ENCODE data around the gene AGFG2.
"Not testable (repeated sequence)": the region's sequence is repeated elsewhere in the genome, so short reads cannot be mapped to it uniquely, and the experiment has no call there.

The AGFG2 gene, protein sequence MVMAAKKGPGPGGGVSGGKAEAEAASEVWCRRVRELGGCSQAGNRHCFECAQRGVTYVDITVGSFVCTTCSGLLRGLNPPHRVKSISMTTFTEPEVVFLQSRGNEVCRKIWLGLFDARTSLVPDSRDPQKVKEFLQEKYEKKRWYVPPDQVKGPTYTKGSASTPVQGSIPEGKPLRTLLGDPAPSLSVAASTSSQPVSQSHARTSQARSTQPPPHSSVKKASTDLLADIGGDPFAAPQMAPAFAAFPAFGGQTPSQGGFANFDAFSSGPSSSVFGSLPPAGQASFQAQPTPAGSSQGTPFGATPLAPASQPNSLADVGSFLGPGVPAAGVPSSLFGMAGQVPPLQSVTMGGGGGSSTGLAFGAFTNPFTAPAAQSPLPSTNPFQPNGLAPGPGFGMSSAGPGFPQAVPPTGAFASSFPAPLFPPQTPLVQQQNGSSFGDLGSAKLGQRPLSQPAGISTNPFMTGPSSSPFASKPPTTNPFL

DNA sequence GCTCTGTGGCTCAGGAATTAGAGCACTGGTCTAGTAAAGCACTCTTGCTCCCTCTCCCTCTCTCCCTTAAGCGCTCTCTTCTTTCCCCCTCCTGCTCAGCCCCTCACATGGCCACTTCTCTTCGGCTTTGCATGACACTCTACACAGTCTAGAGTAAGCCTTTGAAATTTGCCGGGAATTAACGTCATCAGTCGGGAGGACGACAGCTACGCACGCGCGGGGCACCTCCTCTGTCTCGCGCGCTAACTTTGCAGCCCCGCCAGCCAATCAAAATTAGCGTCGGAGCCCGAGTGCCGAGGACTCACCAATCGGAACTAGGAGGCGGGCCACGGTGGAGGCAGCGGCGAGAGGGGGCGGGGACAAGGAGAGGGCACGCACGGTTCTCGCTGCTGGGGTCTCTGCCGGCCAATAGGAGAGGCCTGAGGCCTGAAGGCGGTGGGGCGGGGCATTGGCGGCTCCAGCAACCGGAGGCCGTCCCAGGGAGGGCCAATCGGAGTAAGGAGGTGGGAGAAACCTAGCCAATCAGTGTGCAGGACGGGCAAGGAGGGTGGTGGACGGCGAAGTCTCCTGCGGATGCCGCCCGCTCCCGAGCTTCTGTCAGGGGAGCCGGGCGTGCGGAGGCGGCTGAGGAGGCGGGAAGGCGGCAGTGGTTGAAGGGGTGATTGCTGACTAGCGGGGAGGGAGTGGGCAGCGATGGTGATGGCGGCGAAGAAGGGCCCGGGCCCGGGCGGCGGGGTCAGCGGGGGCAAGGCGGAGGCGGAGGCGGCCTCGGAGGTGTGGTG lies at the start of gene AGFG2:
Gene AGFG2, plus strand, starts transcription at position 550 of the 782 bp plus-strand sequence. Its CDS starts 144 bp downstream, at position 694.
- Histone ChIP-seq H3K9ac (ENCODE audit: insufficient read length) (peak within 1 kb of the TSS; percentile 64), H3K27ac (peak within 1 kb of the TSS; percentile 51; the same call in 1 of the 2 replicates), H3K9me3 (ENCODE audit: low read depth, low read length) (no peaks in the 10 kb centered on the region), H3K36me3 (ENCODE audit: insufficient read depth, low read length) (no peaks in the 10 kb centered on the region), H3K4me3 (peak within 1 kb of the TSS; percentile 86)
- DNase-seq (ENCODE audit: low read depth, low spot score) = peak; percentile 94
- TF ChIP-seq POLR2AphosphoS5 (IDR thresholded peaks at IDR 0.05; ENCODE audit: borderline replicate concordance, low read depth, low read length) = peak; percentile 31
- no peak for TF ChIP-seq EZH2 (IDR thresholded peaks at IDR 0.05)
- TF ChIP-seq FOXP2 (optimal IDR thresholded peaks at IDR 0.05; ENCODE audit: control extremely low read depth, extremely low read length, insufficient read depth) = peak; percentile 66

- no peak for TF ChIP-seq EZH2 (IDR thresholded peaks at IDR 0.05)
- peak; percentile 91 for DNase-seq (ENCODE audit: low read depth, low spot score)
- H3K4me3 ChIP-seq = no peak overlapping the region
- H3K9me3 ChIP-seq (ENCODE audit: low read depth, low read length) = no peaks in the 10 kb centered on the region
- no peak overlapping the region for H3K9ac ChIP-seq (ENCODE audit: insufficient read length)
- H3K36me3 ChIP-seq (ENCODE audit: insufficient read depth, low read length) = no peaks in the 10 kb centered on the region
- H3K27ac ChIP-seq = no peak overlapping the region
Measured at GRCh38 chr7:100489824-100490223, 49.2 kb upstream of the AGFG2 start.

DNA sequence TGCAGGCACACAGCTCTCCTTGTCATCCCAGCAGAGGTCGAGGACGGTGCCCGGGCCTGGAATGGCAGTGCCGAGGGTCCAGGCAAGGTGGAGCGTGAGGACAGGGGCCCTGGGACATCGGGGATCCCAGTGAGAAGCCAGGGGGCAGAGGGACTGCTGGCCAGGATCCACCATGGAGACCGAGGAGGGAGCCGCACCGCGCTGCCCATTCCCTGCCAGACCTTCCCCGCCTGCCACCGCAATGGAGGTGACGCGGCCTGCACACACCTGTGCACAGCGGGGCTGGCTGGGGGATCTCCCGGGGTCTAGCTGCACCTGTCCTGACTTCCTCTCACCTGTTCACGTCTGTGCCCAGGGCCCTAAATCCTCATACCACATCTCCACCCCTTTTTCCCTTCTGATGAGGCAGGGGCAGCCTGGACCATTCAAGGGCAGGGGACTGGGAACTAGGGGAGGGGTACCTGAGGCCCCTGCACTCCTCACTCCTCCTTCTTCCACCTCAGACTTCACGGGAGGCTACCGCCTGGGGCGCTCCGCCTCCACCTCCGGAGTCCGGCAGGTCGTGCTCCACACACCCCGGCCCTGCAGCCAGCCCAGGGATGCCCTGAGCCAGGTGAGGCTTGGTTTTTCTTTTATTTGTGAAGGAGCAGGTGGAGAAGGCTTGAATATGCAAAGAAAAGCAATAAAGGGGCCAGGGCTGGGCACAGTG lies 48.4 kb upstream of the AGFG2 start:
- no peak overlapping the region for H3K4me3 ChIP-seq
- H3K27ac ChIP-seq = no peak overlapping the region
- H3K36me3 ChIP-seq (ENCODE audit: insufficient read depth, low read length) = no peaks in the 10 kb centered on the region
- TF ChIP-seq POLR2AphosphoS5 (IDR thresholded peaks at IDR 0.05; ENCODE audit: borderline replicate concordance, low read depth, low read length) = no peak
- TF ChIP-seq EZH2 (IDR thresholded peaks at IDR 0.05) = no peak
- no peak for TF ChIP-seq FOXP2 (optimal IDR thresholded peaks at IDR 0.05; ENCODE audit: control extremely low read depth, extremely low read length, insufficient read depth)
- DNase-seq (ENCODE audit: low read depth, low spot score) = no peak
- no peak overlapping the region for H3K9ac ChIP-seq (ENCODE audit: insufficient read length)
- H3K9me3 ChIP-seq (ENCODE audit: low read depth, low read length) = no peaks in the 10 kb centered on the region

DNA sequence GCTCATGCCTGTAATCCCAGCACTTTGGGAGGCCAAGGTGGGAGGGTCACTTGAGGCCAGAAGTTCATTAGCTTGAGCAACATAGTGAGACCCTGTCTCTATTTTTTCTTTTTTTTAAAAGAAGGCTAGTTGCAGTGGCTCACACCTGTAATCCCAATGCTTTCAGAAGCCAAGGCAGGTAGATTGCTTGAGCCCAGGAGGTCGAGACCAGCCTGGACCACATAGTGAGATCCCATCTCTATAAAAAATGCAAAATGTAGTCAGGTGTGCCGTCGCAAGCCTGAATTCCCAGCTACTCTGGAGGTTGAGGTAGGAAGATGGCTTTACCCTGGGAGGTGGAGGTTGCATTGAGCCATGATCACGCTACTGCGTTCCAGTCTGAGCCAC lies 47.8 kb upstream of the AGFG2 start:
- H3K27ac ChIP-seq = no peak overlapping the region
- no peak overlapping the region for H3K4me3 ChIP-seq
- H3K9ac ChIP-seq (ENCODE audit: insufficient read length) = no peak overlapping the region
- H3K9me3 ChIP-seq (ENCODE audit: low read depth, low read length) = no peaks in the 10 kb centered on the region
- DNase-seq (ENCODE audit: low read depth, low spot score) = no peak
- H3K36me3 ChIP-seq (ENCODE audit: insufficient read depth, low read length) = no peaks in the 10 kb centered on the region
- TF ChIP-seq FOXP2 (optimal IDR thresholded peaks at IDR 0.05; ENCODE audit: control extremely low read depth, extremely low read length, insufficient read depth) (no peak), EZH2 (IDR thresholded peaks at IDR 0.05) (no peak), POLR2AphosphoS5 (IDR thresholded peaks at IDR 0.05; ENCODE audit: borderline replicate concordance, low read depth, low read length) (no peak)

DNA sequence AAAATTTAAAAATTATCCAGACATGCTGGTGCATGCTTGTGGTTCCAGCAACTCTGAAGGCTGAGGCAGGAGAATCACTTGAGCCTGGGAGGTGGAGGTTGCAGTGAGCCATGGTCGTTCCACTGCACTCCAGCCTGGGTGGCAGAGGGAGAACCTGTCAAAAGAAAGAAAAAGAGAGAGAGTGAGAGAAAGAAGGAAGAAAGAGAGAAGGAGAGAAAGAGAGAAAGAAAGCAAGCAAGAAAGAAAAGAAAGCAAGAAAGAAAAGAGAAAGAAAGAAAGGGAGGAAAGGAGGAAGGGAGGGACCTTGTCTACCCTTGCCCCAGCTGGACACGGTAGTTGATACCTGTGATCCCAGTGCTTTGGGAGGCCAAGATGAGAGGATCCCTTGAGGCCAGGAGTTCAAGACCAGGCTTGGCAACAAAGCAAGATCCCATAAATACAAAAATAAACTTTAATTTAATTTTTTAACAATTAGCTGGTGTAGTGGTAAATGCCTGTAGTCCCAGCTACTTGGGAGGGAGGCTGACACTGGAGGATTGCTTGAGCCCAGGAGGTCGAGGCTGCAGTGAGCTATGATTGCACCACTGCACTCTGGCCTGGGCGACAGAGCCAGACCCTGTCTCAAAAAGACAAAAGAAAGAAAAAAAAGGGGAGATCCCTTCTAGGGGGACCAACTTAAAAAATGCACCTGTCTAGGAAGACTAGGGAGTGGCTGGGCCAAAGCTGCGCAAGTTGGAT lies 46.1 kb upstream of the AGFG2 start:
- no peak overlapping the region for H3K4me3 ChIP-seq
- H3K27ac ChIP-seq = no peak overlapping the region
- no peaks in the 10 kb centered on the region for H3K9me3 ChIP-seq (ENCODE audit: low read depth, low read length)
- no peaks in the 10 kb centered on the region for H3K36me3 ChIP-seq (ENCODE audit: insufficient read depth, low read length)
- no peak overlapping the region for H3K9ac ChIP-seq (ENCODE audit: insufficient read length)
- no peak for DNase-seq (ENCODE audit: low read depth, low spot score)
- TF ChIP-seq EZH2 (IDR thresholded peaks at IDR 0.05) (no peak), FOXP2 (optimal IDR thresholded peaks at IDR 0.05; ENCODE audit: control extremely low read depth, extremely low read length, insufficient read depth) (no peak), POLR2AphosphoS5 (IDR thresholded peaks at IDR 0.05; ENCODE audit: borderline replicate concordance, low read depth, low read length) (no peak)

GRCh38 chr7:100493476-100494264 lies 45.3 kb upstream of the AGFG2 start:
- no peak overlapping the region for H3K9ac ChIP-seq (ENCODE audit: insufficient read length)
- H3K9me3 ChIP-seq (ENCODE audit: low read depth, low read length) = no peaks in the 10 kb centered on the region
- no peak overlapping the region for H3K4me3 ChIP-seq
- no peak for TF ChIP-seq EZH2 (IDR thresholded peaks at IDR 0.05)
- TF ChIP-seq FOXP2 (optimal IDR thresholded peaks at IDR 0.05; ENCODE audit: control extremely low read depth, extremely low read length, insufficient read depth) = no peak
- no peak for TF ChIP-seq POLR2AphosphoS5 (IDR thresholded peaks at IDR 0.05; ENCODE audit: borderline replicate concordance, low read depth, low read length)
- H3K27ac ChIP-seq = no peak overlapping the region
- no peaks in the 10 kb centered on the region for H3K36me3 ChIP-seq (ENCODE audit: insufficient read depth, low read length)
- no peak for DNase-seq (ENCODE audit: low read depth, low spot score)

GRCh38 chr7:100496509-100496908 lies 42.5 kb upstream of the AGFG2 start:
- no peak for TF ChIP-seq POLR2AphosphoS5 (IDR thresholded peaks at IDR 0.05; ENCODE audit: borderline replicate concordance, low read depth, low read length)
- no peak for DNase-seq (ENCODE audit: low read depth, low spot score)
- Histone ChIP-seq H3K4me3 (no peak overlapping the region), H3K27ac (no peak overlapping the region), H3K9me3 (ENCODE audit: low read depth, low read length) (no peaks in the 10 kb centered on the region), H3K36me3 (ENCODE audit: insufficient read depth, low read length) (no peaks in the 10 kb centered on the region), H3K9ac (ENCODE audit: insufficient read length) (no peak overlapping the region)

DNA sequence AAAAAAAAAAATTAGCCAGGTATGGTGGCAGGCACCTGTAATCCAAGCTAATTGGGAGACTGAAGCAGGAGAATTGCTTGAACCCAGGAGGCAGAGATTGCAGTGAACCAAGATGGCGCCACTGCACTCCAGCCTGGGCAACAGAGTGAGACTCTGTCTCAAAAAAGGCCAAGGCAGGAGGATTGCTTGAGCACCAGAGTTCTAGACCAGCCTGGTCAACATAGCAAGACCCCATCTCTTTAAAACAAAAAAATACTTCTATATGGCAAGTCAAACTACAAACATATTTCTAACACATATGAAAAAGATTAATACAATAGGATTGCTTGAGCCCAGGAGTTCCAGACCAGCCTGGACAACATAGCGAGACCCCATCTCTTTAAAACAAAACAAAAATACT lies 38.3 kb upstream of the AGFG2 start:
- H3K27ac ChIP-seq; H3K9ac ChIP-seq (ENCODE audit: insufficient read length); H3K9me3 ChIP-seq (ENCODE audit: low read depth, low read length); H3K36me3 ChIP-seq (ENCODE audit: insufficient read depth, low read length); H3K4me3 ChIP-seq; DNase-seq (ENCODE audit: low read depth, low spot score): not testable (repeated sequence)

DNA sequence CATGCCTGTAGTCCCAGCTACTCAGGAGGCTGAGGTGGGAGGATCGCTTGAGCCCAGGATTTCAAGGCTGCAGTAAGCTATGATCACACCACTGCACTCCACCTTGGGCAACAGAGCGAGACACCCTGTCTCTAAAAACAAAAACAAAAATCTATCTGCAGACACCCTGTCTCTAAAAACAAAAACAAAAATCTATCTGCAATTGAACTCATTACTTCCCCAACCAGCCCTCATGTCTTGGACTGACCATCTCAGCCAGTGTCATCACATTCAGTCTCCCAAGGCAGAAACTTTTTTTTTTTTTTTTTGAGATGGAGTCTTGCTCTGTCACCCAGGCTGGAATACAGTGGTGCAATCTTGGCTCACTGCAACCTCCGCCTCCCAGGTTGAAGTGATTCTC lies 35.0 kb upstream of the AGFG2 start:
- H3K36me3 ChIP-seq (ENCODE audit: insufficient read depth, low read length); H3K27ac ChIP-seq; H3K4me3 ChIP-seq: not testable (repeated sequence)

More for the DNA sequence above, 35.0 kb upstream of the AGFG2 start:
- not testable (repeated sequence) for DNase-seq (ENCODE audit: low read depth, low spot score); H3K9ac ChIP-seq (ENCODE audit: insufficient read length); H3K9me3 ChIP-seq (ENCODE audit: low read depth, low read length)

Measured in SK-N-MC (cell line).